ENCODE measurements around the gene SMPD1.

The SMPD1 gene

GRCh38 chr11:6378640-6378989 lies 11.7 kb upstream of the SMPD1 start:
- no peak for TF ChIP-seq CTCF (IDR thresholded peaks at IDR 0.05; ENCODE audit: unreplicated experiment in 3 of 3)
- Mint-ChIP-seq H3K4me3 (no peak overlapping the region), H3K36me3 (ENCODE audit: low read depth) (no peaks in the 10 kb centered on the region), H3K4me1 (no peaks in the 10 kb centered on the region), H3K27ac (no peak overlapping the region), H3K9me3 (no peaks in the 10 kb centered on the region), H3K27me3 (ENCODE audit: low read depth) (no peaks in the 10 kb centered on the region)

GRCh38 chr11:6385046-6385777 lies 5.1 kb upstream of the SMPD1 start:
- no peaks in the 10 kb centered on the region for H3K36me3 Mint-ChIP-seq (ENCODE audit: low read depth)

GRCh38 chr11:6387811-6388599 lies 2.3 kb upstream of the SMPD1 start:
- H3K9me3 Mint-ChIP-seq, result no peaks in the 10 kb centered on the region
- peaks cover 7% of the 10 kb centered on the region for H3K27me3 Mint-ChIP-seq (ENCODE audit: low read depth)
- H3K4me3 Mint-ChIP-seq, result peak overlapping the region; percentile 36 to 67 (median 42)
- TF ChIP-seq CTCF (IDR thresholded peaks at IDR 0.05; ENCODE audit: unreplicated experiment in 3 of 3), result no peak
- H3K4me1 Mint-ChIP-seq, result peaks cover 25% of the 10 kb centered on the region
- peak overlapping the region; percentile 70 to 96 (median 80) for H3K27ac Mint-ChIP-seq
- H3K36me3 Mint-ChIP-seq (ENCODE audit: low read depth), result peaks cover 5% of the 10 kb centered on the region

More at GRCh38 chr11:6385046-6385777, 5.1 kb upstream of the SMPD1 start:
- Mint-ChIP-seq H3K4me1 (peaks cover 15% of the 10 kb centered on the region), H3K27me3 (ENCODE audit: low read depth) (peaks cover 4% of the 10 kb centered on the region), H3K4me3 (no peak overlapping the region), H3K9me3 (no peaks in the 10 kb centered on the region), H3K27ac (no peak overlapping the region)
- TF ChIP-seq CTCF (IDR thresholded peaks at IDR 0.05; ENCODE audit: unreplicated experiment in 3 of 3), result no peak

- peak overlapping the region; percentile 70 to 80 (median 76) for H3K27ac Mint-ChIP-seq
- H3K36me3 Mint-ChIP-seq (ENCODE audit: low read depth), result peaks cover 7% of the 10 kb centered on the region
- peaks cover 7% of the 10 kb centered on the region for H3K27me3 Mint-ChIP-seq (ENCODE audit: low read depth)
- no peaks in the 10 kb centered on the region for H3K9me3 Mint-ChIP-seq
- H3K4me1 Mint-ChIP-seq, result peaks cover 26% of the 10 kb centered on the region
- TF ChIP-seq CTCF (IDR thresholded peaks at IDR 0.05; ENCODE audit: unreplicated experiment in 3 of 3), result no peak
- peak overlapping the region; percentile 79 to 96 (median 92) for H3K4me3 Mint-ChIP-seq
These were observed 1.5 kb upstream of the SMPD1 start for GRCh38 chr11:6388748-6389147.

GRCh38 chr11:6390718-6391469 lies 620 bp downstream of the SMPD1 start:
- H3K27ac Mint-ChIP-seq, result peak overlapping the region in 2 of 3 experiments; percentile 15 to 62
- peaks cover 11% of the 10 kb centered on the region for H3K36me3 Mint-ChIP-seq (ENCODE audit: low read depth)
- H3K27me3 Mint-ChIP-seq (ENCODE audit: low read depth), result peaks cover 7% of the 10 kb centered on the region
- peak overlapping the region; percentile 79 to 96 (median 92) for H3K4me3 Mint-ChIP-seq
- TF ChIP-seq CTCF (IDR thresholded peaks at IDR 0.05; ENCODE audit: unreplicated experiment in 3 of 3), result no peak
- peaks cover 26% of the 10 kb centered on the region for H3K4me1 Mint-ChIP-seq
- H3K9me3 Mint-ChIP-seq, result no peaks in the 10 kb centered on the region
